Measurements from ENCODE around the gene NPFFR2. TPM values are rescaled to one million over a fixed set of nuclear protein-coding genes. Genes with fewer than 3 reads are reported as not detected.

Gene NPFFR2
- total RNA-seq, 4 donors from 2014 or later, result 0.33 TPM; not detected in 3

DNA sequence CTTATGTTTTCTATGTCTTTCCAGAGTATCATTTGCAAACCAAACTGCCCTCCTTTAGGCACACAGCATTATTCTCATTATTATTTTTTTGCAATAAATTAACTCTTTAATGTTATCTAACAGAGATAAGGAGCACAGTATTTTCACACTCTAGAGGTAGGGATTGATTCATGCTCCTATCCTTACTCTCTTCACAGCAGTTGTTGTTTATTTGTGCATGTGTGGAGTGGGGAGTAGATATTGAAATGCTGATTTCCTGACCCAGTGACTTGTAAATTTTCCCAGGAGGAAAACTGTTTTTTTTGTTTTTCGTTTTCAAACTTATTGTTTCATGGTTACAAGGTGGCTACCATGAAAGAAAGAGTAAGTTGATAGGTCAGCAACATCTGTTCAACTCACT lies 140.0 kb downstream of the NPFFR2 start:
- Histone ChIP-seq H3K4me1 (no peaks in the 10 kb centered on the region), H3K4me3 (replicated peaks in 1 of 3) (no peak overlapping the region), H3K9me3 (no peaks in the 10 kb centered on the region), H3K36me3 (no peaks in the 10 kb centered on the region), H3K27ac (no peak overlapping the region), H3K27me3 (no peaks in the 10 kb centered on the region)
- 45 to 60% methylated on average over 1 of the region's 1 CpG for WGBS, 2 donors
- intact Hi-C loops (cut with DNase I), result no loop called here
- TF ChIP-seq POLR2A (IDR thresholded peaks at IDR 0.05), result no peak
- TF ChIP-seq, protein P1, sequence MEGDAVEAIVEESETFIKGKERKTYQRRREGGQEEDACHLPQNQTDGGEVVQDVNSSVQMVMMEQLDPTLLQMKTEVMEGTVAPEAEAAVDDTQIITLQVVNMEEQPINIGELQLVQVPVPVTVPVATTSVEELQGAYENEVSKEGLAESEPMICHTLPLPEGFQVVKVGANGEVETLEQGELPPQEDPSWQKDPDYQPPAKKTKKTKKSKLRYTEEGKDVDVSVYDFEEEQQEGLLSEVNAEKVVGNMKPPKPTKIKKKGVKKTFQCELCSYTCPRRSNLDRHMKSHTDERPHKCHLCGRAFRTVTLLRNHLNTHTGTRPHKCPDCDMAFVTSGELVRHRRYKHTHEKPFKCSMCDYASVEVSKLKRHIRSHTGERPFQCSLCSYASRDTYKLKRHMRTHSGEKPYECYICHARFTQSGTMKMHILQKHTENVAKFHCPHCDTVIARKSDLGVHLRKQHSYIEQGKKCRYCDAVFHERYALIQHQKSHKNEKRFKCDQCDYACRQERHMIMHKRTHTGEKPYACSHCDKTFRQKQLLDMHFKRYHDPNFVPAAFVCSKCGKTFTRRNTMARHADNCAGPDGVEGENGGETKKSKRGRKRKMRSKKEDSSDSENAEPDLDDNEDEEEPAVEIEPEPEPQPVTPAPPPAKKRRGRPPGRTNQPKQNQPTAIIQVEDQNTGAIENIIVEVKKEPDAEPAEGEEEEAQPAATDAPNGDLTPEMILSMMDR (IDR thresholded peaks at IDR 0.05), result no peak
- no peak for DNase-seq

DNA sequence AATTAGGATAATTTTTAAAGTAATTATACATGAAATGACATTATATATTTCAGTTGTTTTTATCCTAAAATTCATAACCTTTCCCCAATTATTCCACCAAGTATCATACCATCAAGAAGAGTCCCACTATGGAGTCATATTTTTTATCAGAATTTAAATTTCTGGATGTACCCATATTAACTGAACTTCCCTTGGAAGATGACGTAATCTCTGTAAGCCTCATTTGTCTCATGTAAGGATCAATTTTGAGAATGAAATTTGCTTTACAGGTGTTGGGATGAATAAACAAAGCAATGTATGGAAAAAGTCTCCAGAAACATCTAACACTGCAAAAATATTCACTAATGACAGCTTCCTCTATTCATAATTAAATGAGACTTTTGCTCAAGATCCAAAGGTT lies 147.5 kb downstream of the NPFFR2 start:
- Histone ChIP-seq H3K4me3 (replicated peaks in 1 of 3) (no peak overlapping the region), H3K9me3 (no peaks in the 10 kb centered on the region), H3K27me3 (no peaks in the 10 kb centered on the region), H3K4me1 (no peaks in the 10 kb centered on the region), H3K36me3 (no peaks in the 10 kb centered on the region), H3K27ac (no peak overlapping the region)
- TF ChIP-seq, protein P1 (IDR thresholded peaks at IDR 0.05), result no peak
- TF ChIP-seq POLR2A (IDR thresholded peaks at IDR 0.05), result no peak
- intact Hi-C loops (cut with DNase I), result no loop called here
- 96 to 98% methylated on average over 1 of the region's 1 CpG for WGBS, 2 donors
- DNase-seq, result no peak

DNA sequence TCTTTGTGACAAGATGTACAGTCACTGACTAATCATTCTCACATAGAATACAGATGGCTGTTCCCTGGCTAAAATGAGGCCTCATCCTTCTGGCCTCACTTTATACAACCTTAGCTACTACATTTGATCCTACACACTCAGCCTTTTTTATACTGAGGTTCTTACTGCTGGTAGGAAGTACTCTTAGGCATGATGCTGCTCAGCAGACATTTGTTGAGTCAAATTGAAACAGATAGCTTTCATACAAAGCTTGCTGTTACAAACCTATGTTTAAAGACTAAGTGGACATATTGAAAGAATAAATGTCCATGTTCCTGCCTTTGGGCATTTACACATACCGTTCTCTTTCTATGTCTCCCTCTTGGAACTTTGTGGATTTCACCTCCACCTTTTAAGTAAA lies 154.9 kb downstream of the NPFFR2 start:
- Histone ChIP-seq H3K27ac (no peak overlapping the region), H3K4me1 (no peaks in the 10 kb centered on the region), H3K9me3 (no peaks in the 10 kb centered on the region), H3K4me3 (replicated peaks in 1 of 3) (no peak overlapping the region), H3K36me3 (no peaks in the 10 kb centered on the region), H3K27me3 (no peaks in the 10 kb centered on the region)
- TF ChIP-seq, protein P1 (IDR thresholded peaks at IDR 0.05), result no peak
- no peak for TF ChIP-seq POLR2A (IDR thresholded peaks at IDR 0.05)
- intact Hi-C loops (cut with DNase I), result no loop called here
- DNase-seq, result no peak
- 94 to 96% methylated on average over 1 of the region's 1 CpG for WGBS, 2 donors

DNA sequence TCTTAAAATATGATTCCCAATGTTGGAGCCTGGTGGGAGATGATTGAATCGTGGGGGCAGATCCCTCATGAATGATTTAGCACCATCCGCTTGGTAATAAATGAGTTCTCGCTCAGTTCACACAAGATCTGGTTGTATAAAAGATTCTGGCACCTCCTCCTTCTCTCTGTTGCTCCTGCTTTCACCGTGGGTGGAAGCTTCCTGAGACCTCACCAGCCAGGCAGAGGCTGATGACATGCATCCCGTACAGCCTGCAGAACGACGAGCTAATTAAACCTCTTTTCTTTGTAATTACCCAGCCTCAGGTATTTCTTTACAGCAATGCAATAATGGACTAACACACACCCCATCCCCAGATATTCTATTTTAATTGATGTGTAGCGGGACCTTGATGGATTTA lies 162.2 kb downstream of the NPFFR2 start:
- Histone ChIP-seq H3K9me3 (no peaks in the 10 kb centered on the region), H3K4me3 (replicated peaks in 1 of 3) (no peak overlapping the region), H3K27ac (no peak overlapping the region), H3K4me1 (no peaks in the 10 kb centered on the region), H3K36me3 (no peaks in the 10 kb centered on the region), H3K27me3 (no peaks in the 10 kb centered on the region)
- WGBS, 2 donors, result 83 to 88% methylated on average over 8 of the region's 8 CpGs
- intact Hi-C loops (cut with DNase I), result no loop called here
- TF ChIP-seq, protein P1 (IDR thresholded peaks at IDR 0.05), result no peak
- TF ChIP-seq POLR2A (IDR thresholded peaks at IDR 0.05), result no peak
- no peak for DNase-seq

DNA sequence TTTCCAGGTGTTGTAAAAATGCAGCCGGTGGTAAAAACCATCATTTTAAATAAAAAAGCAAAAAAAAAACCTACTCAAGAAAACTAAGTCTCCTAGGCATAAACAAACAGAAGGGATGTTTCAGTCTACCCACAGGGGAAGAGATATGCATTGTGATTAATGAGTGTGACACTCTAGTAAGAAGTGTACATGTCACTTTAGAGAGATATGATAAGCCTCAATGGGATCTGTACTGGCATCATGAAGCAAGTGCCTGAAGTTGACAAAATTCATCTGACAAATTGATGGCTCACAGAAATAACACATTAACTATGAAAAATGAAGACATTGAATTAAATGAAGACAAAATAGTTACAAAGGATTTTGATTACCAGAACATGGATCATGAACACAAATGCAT lies 162.7 kb downstream of the NPFFR2 start:
- DNase-seq, result no peak
- TF ChIP-seq POLR2A (IDR thresholded peaks at IDR 0.05), result no peak
- TF ChIP-seq, protein P1 (IDR thresholded peaks at IDR 0.05), result no peak
- Histone ChIP-seq H3K27ac (no peak overlapping the region), H3K9me3 (no peaks in the 10 kb centered on the region), H3K4me1 (no peaks in the 10 kb centered on the region), H3K4me3 (replicated peaks in 1 of 3) (no peak overlapping the region), H3K27me3 (no peaks in the 10 kb centered on the region), H3K36me3 (no peaks in the 10 kb centered on the region)
- intact Hi-C loops (cut with DNase I), result no loop called here
- WGBS, 2 donors, result 90 to 91% methylated on average over 1 of the region's 1 CpG

Other genes with a start within 250 kb of the NPFFR2 start
- gene GC, start 247.9 kb upstream of the NPFFR2 start, total RNA-seq, result not detected